Activated CD4-positive, alpha-beta T cell treated with anti-CD3 and anti-CD28 coated beads, Interleukin-2, Interleukin-4, amounts not matched to agents 100 ng/mL and 50 ng/mL, durations not matched to agents 16 hours and 8 hours (primary cell): ENCODE data around the gene PSMD1.

Experiments
- DNase-seq: peaks from one replicate; pipeline ENCODE4 v3.0.0-alpha.2; 2020; ENCODE audit warnings: low spot score

PSMD1 gene

DNA sequence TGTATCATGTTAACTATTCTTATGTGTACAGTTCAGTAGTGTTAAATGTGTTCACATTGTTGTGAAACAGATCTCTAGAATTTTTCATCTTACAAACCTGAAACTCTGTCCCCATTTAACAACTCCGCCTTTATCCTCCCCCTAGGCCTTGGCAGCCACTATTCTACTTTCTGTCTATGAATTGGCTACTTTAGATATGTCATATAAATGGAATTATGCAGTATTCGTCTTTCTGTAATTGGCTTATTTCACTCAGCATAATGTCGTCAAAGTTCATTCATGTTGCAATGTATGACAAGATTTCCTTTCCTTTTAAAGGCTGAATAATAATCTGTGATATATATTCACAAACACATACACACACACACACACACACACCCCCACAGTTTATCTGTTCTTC is 154.1 kb downstream of the PSMD1 start:
- DNase-seq, result no peak

DNA sequence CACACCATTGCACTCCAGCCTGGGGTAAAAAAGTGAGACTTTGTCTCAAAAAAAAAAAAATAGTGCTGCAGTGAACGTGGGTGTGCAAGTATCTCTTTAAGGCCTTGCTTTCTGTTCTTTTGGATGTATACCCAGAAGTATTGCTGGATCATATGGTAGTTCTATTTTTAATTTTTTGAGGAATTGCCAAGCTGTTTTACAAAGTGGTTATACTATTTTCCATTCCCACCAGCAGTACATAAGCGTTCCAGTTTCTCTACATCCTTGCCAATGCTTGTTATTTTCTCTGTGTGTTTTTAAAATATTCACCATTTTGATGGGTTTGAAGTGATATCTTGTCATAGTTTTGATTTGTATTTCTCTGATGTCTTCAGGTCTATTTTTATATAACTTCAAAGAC is 154.8 kb downstream of the PSMD1 start:
- no peak for DNase-seq

DNA sequence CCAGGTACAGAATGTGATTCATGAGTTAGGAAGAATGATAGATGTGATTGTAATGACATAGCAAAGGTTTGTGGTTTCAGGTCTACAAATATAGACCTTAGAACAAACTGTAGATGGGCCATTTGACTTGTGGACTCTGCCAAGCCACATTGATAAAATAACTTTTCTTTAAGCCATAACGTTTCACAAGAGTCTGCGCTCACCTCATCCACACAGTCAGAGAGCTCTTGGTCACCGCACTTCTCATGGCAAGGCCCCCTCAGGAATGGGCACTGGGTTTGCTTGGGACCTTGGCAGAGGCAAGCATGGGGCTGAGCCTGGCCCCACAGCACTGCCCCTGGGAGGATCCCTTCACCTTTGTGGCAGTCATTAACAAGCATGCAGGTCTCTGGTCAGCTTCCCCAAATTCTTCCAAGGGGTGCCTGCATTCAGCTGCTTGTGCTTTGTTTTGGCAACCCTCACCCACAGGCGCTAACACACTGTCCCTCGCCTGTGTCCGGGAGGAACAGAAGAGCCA is 155.7 kb downstream of the PSMD1 start:
- no peak for DNase-seq

DNA sequence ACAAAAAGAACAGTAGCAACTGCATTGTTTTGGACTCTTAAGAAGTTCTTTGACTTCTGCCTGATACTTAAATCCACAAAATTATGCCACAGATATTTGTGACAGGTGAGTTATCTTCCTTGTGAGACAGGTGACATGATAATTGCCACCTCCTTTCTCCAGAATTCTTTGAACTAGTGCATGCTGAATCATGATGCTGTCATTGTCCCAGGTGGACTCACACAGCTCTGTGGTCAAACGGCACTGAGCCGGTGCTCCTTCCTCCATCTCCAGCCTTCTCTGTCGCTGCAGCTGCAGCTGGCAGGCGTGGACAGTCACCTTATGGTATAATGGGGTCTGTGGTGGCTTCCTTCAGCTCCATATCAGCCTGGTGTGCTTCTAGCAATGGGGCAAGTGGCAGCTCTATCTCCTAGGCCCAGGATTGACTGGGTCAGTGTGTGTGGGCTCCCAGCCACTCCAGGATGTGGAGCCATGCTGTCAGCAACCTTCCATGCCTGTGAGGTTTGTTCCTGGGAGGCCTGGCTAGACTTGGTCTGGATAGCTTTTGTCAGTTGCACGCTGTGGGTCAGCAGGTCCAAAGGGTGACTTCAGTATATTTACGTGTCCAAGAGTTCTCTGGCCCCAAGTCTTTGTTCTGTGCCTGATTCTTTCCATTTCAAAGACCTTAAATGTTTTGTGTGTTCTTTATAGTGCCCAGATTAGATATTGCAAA is 157.4 kb downstream of the PSMD1 start:
- no peak for DNase-seq

DNA sequence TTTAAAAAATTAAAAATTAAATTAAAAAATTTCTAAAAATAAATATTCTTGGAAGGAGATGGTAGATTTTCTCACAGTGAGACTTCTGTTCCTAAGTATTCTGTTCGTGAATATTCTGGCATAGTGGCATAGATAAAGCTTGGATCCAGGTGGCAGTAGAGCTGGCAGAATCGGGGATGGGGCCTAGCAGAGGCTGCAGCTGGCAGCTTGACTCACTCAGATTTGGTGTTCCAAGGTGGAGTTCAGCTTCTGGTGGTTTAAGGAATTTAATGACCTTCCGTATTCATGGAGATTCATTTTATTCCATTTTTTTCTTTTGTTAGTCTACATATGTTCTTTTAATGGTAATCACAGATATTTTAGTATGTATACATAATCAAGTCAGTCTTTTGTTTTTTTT is 161.7 kb downstream of the PSMD1 start:
- DNase-seq, result no peak

DNA sequence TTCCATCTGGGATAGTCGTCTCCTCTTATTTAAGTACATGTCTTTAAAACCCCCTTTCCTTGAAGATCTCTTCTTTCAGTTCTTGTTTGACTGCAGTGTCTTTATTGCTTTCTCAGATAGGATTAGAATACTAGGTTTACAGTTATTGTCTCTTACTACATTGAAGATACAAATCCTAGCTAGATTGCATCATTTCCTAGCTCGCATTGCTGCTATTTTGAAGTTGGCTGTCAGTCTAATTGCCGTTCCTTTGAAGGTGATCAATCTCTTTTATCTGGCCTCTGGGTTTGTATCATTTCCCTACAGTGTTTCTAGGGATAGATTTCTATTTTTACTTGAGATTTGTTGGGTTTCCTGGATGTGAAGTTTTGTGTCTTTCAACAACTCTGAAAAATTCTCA is 162.6 kb downstream of the PSMD1 start:
- no peak for DNase-seq

DNA sequence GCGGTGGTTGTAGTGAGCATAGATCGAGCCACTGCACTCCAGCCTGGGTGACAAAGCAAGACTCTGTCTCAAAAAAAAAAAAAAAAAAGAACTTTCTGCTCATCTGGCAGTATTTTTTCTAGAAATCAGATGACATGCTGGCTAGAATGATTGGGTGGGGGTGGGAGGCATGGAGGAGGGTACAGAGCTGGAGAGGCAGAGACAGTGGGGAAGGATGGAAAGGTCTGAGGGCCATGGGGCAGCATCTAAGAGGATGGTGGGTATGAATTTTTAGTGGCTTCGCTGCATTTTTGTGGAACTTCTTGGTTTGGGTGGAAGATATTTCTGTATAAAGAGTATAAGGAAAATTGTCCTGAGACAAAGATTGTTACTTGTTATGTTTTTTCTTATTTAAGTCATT is 165.1 kb downstream of the PSMD1 start:
- DNase-seq, result no peak
